HG03457 (cell line): Measurements from ENCODE around the gene ATP13A4.

Source experiments
- ATAC-seq: cut with Tn5 transposase; IDR thresholded peaks from one replicate; pipeline ENCODE4 v1.9.1; 2021; ENCODE audit warnings: moderate number of reproducible peaks; ENCODE audit not compliant: unreplicated experiment

The ATP13A4 gene

DNA sequence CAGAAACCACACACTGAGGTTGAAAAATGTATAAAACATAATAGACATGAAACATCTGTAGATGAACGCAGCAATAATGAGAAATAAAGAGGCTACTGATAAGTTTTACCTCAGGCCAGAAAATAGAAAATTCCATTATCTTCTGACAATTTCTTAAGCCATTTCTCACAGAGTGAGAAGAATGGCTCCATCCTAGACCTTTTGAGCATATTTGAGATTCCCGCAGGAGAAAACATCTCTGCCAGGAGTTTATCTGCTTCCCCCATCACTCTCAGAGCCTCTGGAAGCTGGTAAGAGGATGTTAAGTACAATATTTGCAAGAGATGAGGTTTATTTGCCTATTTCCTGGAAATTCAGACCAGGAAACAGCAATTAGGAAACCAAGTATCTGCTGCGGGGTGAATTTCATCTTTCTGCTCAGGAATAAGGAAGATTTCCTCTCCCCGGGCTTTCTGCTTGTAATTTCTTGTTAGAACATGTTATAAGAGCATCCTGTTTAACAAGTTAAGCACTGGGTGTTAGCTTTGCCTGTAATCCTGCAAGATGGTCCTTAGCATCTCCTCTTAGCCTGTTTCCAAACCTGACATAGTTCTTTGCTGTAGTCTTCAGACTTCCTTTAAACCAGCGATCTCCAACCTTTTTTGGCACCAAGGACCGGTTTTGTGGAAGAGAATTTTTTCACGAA is 54.8 kb downstream of the ATP13A4 start:
- ATAC-seq, result no peak

DNA sequence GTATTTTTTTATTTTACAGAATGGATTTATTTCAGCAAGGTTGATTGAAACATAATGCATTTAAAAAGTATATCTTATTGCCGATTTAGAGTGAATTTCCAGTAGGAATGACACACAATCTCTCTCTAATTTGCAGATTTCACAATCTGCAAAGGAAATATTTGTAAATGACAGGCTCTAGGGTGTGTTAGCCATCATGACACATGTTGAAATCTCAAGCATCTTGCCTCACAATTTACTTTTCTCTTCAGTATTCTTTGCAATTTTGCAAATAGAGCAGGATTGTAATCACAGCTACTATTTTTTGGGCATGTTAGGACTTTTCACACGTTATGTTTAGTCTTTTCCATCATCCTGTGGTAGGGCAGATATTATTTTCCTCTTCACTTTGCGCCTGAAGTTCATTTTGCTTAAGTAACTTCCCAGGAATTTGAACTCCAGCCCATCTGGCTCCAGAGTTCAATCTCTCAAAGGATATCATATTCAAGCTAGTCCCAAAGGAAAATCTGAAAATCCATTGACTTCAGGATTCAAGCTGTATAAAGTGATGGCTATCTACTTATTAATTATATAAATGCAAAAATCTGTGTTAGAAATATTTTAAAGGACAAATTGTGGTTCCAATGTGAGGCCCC is 55.4 kb downstream of the ATP13A4 start:
- no peak for ATAC-seq

DNA sequence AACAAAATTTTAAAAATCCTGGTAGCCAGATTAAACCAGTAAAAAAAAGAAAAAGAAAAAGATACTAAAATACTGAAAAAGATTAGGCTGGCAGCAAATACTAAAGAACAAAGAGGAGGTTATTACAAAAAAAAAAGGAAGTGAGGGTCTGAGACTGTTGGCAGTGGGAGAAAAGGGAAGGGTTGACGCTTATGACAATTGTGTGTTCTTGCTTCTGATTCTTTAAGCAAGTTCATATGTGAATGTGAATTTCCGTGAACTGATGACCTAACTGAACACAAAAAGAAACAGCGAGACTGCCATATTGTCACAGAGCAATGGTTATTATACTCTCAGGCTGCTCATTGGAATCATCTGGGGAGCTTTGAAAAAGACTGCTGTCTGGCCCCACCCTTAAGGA is 56.5 kb downstream of the ATP13A4 start:
- ATAC-seq, result no peak

DNA sequence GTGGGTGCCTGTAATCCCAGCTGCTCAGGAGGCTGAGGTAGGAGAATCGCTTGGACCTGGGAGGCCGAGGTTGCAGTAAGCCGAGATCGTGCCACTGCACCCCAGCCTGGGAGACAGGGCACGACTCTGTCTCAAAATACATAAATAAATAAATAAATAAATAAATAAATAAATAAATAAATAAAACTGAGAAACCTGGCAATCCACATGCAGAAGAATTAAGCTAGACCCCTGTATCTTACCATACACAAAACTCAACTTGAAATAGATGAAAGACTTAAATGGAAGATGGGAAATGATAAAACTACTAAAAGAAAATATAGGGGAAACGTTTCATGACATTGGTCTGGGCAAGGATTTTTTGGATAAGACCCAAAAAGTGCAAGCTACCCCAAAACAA is 58.0 kb downstream of the ATP13A4 start:
- ATAC-seq, result no peak

DNA sequence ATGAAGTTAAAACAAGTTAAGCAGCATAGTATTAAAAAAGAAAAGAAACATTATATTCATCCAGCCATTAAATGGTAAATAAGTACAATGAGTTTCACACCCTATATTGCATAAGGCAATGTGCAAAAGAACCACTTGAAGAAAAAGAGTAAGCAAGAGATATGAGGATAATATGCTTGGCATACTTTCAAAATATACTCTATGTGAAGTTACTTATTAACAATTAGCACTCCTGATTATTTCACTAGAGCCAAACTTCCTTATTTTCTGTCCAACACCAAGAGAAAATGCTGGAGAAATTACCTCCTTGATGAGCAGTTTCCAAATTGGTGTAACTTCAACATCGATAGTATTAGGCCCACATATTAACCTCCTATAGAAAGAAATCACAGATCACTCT is 63.7 kb downstream of the ATP13A4 start:
- ATAC-seq, result no peak

DNA sequence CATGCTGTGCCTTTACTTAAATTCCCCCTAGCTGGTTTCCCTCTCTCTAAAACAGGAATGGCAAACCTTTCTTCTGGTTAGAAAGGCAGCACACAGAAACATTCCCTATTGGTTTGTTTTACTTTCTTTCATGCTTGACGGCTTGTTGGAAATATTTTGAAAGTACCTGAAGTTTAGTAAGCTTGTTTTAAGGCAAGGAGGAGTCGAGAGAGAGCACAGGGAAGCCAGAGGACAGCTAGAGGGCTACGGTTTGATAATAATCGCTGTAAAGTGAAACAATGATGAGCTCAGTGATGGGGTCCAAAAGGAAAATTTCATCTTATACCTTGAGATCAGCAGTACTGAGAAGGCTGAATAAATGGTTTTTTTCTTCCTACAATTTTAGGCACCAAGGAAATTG is 64.1 kb downstream of the ATP13A4 start:
- ATAC-seq, result no peak

DNA sequence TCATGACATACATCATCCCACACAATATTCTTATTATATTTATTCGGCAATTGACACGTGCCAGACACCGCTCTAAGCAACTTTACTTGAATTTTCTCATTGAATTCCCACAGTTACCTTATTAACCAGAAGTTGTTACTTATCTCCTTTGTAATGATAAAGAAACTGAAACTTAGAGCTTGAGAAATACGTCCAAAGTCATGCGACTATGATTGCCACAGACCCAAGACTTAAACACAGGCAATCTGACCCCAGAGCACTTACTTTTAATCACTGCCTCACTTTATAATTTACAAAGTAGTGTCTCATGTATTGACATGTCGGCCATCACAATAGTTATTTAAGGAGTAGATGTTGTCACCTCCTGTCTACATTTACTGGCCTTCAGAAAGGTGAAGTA is 64.7 kb downstream of the ATP13A4 start:
- no peak for ATAC-seq

DNA sequence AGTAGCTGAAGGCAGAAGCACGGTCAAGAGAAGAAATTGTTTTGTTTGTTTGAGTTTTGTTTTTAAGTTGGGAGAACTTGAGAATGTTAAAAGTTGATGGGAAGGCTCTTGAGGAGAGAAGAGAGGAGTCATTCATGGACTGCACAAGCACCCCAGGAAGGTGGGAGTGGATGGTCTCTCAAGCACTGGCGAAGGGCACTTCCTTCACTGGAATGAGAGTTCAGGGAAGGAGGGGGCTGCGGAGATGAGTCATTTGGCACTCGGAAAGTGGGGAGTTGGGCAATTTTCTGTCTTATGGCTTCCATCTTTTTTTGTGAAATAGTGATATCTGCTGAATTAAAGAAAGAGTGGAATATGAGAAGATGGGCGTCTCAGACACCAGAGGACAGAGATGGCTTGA is 66.0 kb downstream of the ATP13A4 start:
- no peak for ATAC-seq

DNA sequence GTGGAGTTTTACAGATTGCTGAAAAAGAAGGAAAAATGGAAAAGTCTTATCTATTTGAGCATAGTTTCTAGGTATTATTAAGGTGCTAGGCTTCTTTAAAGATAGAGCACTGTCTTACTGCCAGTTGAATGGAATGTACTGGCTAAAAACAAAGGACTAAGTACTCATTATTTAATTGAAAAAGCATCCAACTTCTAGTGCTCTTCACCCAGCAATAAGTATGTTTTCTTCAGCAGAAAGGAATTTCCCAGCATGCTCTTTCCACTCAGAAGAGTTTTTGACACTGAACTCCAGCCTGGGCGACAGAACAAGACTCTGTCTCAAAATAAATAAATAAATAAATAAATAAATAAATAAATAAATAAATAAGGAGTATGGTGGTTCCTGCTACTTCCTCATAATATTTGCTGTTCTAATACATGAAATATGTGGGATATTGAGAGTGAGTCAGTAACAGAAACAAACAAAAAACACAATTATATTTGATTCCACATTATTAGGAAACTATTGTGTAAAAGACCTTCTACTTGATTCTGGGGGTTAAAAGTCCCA is 70.6 kb downstream of the ATP13A4 start:
- ATAC-seq, result no peak

DNA sequence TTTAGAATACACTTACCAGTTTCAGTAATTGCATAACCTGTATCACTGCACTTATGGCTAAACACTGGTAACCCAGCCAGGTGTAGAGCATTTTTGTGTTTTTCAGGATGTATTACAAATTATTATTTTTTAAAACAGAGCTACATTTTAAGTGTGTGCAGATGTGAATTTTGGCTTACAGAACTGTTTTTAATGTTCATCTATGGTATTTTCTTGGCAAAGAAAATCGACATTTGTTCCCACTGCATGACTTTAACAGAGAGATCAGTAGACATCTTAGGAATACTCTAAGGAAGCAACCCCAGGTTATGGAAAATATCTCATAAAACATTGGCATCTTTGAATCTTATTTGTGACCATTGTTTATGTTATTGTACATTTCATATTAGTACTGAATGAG is 73.3 kb downstream of the ATP13A4 start:
- ATAC-seq, result no peak

DNA sequence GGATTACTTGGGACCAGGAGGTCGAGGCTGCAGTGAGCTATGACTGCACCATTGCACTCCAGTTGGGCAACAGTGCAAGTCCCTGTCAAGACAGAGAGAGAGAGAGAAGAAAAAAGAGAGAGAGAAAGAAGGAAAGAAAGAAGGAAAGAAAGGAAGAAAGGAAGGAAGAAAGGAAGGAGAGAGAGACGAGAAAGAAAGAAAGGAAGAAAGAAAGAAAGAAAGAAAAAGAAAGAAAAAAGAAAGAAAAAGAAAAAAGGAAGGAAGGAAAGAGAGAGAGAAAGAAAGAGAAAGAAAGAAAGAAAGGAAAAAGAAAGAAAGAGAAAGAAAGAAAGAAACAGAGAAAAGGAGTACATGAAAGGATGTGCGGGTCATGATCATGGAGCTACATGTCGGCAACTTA is 80.2 kb downstream of the ATP13A4 start:
- ATAC-seq, result no peak

DNA sequence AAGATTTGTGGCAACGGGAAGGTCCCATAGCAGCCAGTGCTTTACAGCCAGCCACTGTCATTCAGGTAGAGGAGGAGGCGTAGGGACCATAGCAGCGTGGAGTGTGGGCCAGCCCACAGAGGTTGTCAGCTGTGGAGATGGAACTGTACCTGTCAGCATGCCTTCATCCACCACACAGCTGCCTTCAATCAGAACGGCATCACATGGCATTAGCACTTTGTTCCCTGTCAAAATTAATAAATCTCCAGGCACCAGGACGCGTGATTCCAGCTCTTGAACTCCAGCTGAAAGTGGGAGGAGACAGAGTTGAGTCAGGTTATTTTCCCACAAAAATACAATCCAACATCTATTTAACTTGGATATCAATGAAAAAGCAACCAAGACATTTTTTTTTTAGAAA is 84.0 kb downstream of the ATP13A4 start:
- no peak for ATAC-seq

DNA sequence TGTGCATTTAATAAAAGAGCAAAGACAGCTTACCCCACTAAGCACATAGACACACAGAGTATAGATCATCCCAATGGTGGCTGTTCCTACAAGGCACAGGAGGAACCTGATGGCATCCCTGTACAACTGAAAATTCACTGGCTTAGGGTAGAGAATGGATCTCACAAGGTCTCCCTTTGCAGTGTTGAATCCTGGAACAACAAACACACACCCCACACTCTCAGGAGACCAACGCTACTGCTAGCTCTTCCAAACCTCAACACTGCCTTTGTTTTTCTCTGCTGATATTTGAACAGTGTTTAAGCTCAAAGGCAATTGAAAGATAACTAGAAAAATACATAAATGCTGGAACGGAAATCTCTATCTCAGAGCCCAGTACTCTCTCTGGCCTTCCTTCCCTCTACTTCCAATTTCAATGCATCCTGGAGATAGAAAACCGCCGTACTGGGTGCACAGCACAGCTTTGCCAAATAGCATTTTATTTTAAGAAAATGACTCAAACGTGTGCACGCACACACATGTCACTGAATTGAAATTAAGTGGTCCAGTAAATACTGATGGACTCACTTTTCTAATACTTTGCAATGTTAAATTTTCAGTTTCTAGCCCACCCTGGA is 88.6 kb downstream of the ATP13A4 start:
- no peak for ATAC-seq

DNA sequence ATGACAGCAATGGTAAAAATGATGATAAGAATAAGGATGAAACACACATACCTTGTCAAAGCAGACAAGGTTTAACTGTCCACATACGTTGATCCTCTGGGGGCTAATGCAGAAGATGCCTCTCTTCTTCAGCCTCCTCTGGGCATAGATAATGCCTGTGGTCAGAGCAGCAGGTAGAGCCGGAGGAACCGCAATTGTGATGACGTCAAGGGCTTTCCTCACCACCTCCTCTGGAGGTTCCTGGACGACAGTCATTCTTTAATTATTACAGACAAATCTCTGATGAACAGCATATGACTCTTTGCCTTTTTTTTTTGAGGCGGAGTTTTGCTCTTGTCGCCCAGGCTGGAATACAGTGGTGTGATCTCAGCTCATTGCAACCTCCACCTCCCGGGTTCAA is 89.8 kb downstream of the ATP13A4 start:
- no peak for ATAC-seq

DNA sequence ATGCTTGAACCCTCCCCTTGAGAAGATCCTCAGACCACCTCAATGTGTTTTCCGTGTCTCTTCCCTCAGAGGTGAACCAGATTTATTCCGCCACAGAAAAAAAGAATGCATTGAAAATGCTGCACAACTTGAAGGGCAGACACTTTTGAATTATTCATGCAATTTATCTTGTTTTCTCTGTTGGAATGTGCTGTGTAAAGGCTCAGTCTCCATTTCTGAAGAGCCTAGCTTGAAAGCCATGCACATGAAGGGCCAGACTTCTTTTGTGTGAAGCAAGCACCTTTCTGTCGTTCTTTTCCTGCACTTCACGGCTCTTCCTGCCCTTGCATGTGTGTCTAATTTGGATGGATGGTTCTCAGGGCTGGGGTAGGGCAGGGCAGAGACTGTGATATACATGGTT is 97.2 kb downstream of the ATP13A4 start:
- ATAC-seq, result no peak

DNA sequence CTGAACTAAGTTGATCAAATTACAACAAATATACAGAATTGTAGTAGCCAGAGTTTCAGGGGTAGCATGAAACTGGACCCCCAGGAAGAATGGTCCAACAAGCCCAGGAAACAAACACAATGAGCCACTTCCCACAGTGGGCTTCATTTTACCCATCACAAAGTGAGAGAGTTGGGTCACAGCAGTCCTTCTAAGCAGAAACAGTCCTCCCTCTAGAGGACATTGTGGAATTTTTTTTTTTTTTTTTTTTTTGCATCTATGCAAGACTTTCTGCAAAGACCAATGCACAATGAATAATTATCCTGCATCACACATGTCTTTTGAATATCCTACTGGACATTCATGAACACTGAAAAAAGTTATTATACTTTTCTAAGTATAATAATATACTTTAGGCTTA is 102.4 kb downstream of the ATP13A4 start:
- no peak for ATAC-seq

DNA sequence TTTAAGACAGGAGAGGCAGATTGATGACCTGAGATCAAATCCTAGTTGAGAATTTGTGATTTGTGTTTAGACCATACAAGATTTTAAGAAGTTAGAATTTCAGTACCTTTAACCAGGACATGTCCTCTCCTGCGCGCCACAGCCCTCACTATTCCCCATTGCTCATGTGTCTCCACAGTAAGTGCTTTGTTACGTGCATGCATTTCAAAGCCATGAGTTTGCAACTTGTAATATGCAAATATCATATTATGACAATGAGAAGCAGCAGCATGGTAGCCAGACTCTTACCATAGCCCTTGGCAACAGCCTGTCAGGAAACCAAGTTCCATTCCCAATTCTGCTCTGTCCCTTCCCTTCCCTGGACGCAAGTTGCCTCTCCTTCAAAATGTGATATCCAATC is 102.8 kb downstream of the ATP13A4 start:
- no peak for ATAC-seq

DNA sequence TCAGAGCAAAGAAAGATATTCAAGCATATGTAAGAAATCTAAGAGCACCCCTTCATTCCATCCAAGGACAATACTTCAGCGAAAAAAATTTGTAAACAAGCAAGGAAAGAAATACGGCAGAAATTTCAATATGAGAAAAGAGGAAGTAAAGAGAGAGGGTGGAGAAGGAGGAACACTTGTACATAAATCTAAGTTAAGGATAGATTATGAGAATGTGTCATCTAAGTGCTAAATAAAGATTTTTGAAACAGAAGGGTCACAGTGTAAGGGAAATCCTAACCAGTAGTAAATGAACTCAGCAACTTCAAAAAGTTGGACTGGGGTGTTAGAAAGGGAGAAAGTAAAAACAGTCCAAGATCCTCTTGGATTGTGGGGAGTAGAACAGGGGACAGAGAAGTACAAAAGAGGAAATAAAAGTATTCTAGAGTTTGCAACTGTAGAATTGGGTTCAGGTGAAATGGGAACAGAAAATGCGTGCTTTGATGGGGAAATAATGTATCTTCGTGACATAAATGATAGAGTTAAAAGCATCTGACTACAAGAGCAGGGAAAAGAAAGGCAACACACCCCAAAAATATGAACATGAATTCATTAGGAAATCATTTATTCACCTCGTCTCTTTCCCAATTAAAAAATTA is 107.6 kb downstream of the ATP13A4 start:
- ATAC-seq, result no peak

DNA sequence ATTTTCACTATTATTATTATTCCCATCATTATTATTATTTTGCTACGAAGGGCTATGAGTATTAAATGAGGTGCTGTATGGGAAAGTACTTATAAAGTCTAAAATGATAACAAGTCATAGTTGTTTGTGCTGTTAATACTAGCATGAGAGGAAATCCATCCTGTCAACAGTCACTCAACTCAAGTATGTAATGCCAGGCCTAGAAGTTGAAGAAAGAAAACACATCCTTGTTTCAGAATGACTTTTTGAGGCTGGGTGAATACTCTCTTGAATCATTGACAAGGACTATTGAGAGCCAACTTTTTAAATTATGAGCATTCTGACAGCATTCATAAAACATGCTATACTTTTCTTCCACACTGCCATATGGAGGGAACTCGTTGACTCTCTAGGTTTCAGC is 115.3 kb downstream of the ATP13A4 start:
- no peak for ATAC-seq

DNA sequence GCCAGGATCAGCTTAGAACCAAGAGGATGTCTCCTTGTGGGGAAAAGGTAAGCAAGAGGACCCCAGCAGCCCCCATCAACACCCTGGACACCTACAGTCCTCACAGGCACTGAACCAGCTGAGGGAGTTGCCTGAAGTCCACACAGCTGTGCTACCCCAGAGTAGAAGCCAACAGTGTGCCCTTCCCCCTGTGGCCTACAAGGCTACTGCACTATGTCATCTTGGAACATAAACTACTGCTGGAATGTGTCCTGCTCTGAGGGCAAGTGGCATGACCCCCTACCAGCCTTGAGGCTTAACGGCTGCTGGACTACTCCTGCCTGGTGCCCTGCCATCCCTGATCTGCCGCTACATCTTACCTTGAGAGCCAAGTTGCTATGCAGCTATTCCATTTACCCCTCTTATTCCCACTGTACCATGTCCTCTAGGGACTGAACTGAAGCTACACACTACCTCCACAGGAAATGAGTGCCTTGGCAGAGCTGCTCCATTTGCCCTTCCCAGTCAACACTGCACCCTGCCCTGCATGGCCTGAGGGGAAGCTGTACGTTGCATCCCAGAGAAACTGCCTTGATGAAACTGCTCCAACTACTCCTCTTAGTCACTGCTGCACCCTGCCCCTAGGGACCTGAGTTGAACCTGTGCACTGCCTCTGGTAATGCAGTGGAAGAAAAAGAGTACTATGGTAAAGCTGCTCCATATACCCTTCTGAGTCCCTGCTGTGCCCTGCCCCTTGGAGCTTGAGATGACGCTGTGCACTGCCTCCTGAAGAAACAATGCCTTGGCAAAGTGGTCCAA is 135.9 kb downstream of the ATP13A4 start:
- no peak for ATAC-seq

DNA sequence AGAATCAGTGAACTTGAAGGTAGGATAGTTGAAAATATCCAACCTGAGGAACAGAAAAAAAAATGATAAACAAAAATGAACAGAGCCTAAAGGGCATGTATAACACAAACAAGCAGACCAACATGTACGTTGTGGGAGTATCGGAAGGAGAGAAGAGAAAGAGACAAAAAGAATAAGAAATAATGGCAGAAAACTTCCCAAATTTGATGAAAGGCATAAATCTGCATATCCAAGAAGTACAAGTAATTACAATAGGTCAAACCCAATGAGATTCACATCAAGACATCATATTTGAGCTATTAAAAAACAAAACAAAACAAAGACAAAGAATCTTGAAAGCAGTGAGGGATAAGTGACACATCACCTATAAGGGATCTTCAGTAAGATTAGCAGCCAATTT is 138.1 kb downstream of the ATP13A4 start:
- no peak for ATAC-seq
